GM19328 (cell line): ENCODE data around the gene FH.
A peak's percentile ranks its signal among the peaks of the same experiment; 100 is the strongest.

ENCODE experiments used
- ATAC-seq: cut with Tn5 transposase; IDR thresholded peaks from one replicate; pipeline ENCODE4 v1.9.1; 2021; ENCODE audit warnings: mild to moderate bottlenecking, moderate library complexity; ENCODE audit not compliant: unreplicated experiment

FH gene

DNA sequence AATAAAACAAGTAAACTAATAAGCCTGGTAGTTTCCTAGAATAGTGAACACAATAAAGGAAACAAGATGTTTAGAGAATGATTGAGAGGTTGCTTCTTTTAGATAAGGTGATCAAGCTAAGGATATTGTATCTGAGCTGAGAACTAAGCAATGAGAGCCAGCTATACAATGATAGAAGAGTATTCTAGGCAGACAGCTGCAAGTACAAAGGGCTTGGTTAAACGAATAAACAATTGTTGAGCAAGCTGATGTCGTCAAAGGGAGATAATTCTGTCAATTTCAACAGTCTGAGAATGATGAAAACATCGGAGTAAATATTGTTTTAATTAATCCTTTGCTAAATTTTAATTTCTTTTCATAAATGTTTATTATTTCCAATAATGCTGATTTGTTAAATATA is 5.5 kb upstream of the FH start:
- ATAC-seq, result no peak

DNA sequence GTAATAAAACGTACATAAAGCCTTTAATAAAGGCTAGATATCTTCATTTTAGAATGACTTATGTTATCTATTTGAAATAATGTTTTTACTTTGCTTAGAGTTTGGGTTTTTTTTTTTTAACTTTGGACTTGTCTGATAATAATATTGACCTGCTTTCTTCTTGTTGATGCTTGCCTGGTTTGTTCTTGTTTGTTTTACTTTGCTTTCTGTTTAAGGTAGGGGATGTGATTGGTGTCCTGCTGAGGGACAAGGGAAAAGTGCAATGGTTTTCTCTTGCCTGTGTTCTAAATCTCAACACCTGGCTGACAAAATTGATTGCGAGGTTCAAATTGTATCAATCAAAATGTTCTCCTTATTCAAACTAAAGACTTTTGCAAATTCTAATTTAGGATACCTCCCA is 2.2 kb upstream of the FH start:
- no peak for ATAC-seq

DNA sequence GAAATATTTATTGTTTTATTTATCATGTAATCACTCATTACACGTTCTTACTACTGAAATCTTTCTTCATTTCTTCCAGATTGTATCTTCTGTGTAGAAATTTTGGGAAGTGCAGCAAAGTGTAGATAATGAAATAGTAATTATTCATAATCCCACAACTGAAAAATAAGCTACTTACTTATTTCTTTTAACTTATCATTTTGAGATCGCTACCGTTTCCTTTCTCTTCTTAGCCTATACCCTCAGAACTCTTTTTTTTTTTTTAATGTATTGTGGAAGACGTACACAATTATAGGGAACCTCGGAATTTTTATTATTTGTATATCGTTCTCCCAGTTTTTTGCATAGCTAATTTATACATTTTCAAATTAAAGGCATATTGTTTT is 518 bp upstream of the FH start:
- ATAC-seq, result no peak

DNA sequence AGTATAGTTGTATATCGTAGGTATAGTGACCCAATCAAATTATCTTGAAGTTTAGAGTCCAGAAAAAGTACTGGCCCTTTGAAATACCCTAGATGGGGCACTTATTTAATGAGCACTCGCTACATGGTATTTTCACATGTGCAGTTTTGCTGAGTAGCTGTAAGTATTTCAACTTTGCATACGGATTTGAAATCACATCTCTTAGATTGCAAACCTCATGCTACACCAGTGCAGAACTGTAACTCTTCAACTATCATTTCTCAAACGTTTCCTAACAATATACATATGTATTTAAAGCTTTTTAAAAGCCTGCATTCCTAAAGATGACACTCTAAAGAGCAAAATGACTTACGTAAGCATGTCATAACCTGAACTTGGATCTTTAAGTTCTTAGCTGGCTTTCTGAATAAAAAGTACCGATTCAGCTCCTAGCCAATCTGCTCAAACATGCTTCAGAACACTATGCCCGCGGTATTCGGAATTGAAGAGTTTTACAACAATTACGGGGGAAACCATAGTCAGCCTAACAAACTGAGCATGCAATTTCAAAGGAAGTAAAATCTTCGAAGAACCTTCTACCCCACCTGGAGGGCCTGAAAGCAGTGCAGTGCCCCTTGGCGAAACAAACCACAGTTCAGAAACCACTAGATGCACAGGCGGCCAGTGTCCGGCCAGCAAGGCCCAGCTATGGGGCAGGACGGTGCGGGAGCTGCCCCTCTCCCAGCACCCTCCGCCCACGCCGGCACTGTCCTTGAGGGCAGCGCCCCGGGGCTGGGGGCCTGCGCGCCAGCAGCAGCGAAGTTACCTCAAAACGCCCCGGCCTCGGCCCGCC is 863 bp downstream of the FH start:
- ATAC-seq, result peak; percentile 30

DNA sequence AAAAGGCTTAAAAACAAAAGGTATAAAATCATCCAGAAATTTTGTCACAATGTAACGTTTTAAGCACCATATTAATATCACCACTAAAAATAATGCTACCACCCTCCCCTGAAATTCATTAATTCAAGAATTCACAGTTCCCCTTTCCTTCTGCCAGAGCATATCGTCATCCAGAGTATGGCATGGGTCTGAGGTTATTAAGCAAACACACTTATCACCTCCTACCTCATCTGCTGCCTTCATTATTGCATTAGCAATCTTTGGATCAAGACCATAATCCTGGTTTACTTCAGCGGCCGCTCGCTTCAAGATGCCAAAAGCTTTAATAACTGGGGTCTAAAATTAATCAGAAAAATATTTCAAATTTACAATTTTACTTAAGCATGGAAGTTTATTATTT is 6.2 kb downstream of the FH start:
- no peak for ATAC-seq

DNA sequence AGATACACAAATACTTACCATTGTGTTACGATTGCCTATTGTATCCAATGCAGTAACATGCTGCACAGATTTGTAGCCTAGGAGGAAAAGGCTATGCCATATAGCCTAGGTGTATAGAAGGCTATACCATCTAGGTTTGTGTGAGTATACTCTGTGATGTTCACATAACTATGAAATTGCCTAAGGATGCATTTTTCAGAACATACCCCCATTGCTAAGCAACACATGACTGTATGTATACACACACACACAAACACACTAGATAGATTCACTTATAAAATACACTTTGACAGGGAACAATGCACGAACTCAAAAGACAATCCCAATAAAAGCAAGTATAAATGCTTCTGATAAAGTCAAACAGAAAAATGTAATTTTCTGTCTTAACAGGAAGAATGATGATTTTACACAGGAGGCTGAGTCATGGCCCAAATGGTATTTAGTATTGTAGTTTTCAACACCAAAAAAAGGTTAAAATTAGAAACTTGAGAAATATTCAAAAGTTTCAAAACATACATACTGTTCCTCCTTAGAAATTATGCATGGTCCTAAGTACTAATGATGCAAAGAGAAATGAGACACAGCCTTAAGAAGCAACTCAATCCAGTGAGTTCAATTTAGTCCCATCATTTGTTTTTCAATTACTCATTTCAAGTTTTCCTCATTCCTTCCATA is 12.2 kb downstream of the FH start:
- no peak for ATAC-seq

DNA sequence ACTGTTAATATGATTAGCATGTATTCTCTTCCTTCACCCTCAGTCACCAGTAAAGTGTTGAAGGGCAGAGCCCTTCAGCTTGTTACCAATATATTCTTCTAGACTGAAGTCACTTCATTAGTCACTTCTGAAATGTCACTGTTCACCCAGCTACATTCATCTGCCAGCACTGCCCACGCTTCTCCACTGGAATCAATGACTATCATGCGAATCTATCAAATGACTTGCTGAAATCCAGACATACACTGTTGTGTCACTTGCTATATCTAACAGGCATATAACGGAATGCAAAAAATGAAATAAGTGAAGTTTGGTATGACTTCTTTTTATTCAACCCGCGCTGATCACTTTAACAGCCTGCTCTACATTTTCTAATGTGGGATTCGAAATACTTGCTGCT is 16.1 kb downstream of the FH start:
- no peak for ATAC-seq

DNA sequence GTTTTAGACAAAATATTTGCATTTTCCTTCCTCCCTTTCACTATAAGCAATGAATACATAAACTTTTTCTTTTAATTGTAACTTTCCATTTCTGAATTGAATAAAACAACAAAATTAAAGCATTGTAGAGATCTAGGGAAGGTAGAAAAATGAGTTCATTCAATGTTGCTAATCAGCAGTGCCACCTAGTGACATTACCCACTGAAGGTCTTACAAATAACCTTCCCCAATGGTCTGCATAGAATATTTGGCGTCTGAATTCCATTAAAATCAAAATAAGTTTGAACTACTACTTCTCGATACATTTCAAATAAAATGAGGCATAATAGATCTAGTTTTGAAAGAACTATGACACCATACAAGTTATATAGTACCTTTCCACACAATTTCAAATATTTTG is 19.6 kb downstream of the FH start:
- ATAC-seq, result no peak

DNA sequence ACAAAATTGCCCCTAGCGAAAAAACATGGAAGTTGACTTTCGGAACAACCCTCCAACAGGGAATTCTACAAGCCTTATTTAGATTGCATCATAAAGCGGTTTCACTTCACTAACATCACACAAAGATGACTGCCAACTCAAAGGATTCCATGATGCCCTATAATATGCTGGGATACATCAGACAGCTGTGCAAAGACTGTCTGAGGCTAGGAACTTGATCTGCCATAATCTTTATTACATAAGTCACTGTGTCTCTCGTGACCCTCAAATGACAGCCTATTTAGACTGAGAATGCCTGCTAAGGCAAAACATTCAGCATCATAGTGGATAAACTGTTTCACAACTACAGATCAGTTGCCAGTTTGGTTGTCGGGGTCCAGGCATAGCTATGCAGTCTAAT is 23.8 kb downstream of the FH start:
- ATAC-seq, result no peak

DNA sequence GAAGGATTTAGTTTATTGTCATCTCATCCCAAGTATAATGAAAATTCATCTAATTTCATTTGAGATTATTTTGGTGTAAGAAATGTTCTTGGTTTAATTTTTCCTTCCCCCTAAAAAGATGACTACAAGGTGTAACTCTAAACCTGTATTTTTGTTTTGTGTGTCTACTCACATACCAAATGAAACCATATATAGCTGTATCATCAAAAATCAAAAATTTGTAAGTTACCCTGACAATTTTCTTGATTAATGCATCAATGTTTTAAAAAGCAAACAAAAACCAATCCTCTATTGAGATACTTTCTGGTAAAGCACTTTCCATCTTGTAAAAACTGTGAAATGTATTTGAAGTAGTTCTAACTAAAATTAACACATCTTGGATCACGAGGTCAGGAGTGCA is 30.8 kb downstream of the FH start:
- ATAC-seq, result no peak

DNA sequence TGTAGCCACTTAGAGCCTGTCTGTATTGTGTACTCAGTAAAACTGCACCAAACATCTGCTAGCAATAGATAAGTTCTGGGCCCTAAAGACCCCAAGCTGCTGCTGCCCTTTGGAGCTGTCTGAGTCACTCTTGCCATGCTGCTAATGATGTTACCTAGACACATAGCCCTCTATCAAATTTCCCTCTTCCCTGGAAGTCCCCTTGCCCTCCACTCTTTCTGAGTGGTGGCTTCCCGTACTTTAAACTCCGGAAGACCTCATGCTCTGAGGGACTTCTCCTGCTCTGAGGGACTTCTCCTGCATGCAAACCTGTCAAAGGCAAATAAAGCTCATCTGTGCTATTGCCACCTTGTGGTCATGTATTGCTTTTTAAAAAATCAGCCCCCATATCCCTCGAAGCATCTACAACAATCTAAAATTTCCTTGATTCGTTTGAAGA is 34.0 kb downstream of the FH start:
- ATAC-seq, result peak; percentile 56

DNA sequence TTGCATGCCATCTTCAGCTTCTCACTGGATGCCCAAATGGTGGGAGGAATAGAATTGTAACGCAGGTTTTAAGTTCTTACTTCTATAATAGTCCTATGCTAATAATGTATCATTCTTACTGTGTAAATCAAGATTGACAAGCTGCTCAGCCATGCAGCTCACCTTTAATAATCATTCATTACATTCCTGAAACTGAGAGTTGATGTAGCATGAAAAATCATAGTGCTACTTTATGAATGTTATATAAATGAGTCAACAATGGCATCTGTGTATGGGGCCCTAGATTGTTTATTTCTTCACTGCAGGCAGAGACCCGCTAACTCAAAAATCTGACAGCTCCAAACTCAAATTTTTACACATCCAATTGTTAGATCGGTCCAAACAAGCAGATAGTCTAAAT is 34.4 kb downstream of the FH start:
- peak; percentile 72 for ATAC-seq

DNA sequence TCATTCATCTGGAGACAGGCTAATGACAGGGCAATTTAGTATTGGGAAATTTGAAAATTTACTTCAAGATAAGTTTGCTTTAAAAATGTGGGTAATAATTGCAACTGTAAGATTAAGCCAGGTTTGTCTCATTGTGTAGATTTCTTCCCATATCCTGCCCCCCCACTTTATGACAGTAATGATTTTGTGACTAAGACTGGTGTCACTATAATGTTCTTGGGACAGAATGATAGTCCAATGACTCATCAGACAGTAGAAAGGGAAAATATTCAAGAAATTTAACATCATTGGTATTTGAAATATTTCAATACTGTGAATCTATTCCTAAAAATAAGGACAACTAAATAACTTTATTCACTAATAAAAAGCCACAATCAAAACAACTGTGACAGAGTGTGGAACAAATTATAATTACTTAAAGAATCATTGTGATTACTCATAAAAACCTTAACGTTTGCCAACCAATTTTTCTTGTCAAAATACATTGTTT is 36.7 kb downstream of the FH start:
- no peak for ATAC-seq

DNA sequence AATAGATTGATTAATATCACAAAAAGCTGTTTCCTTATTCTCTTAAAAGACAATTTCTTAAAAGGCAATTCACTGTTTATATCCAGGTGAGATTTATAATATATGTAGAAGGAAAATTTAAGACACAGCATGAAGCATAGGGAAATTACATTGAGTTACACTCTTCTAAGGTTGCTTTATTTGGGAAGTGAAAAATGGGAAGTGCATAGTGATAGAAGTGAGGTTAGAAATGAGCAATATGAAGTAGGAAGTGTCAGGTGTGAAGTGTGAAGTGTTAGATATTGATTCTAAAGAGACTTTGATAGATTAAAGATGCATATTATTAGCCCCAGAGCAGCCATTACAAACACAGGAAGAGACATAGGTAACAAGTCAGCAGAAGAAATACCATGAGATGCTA is 40.3 kb downstream of the FH start:
- ATAC-seq, result no peak

DNA sequence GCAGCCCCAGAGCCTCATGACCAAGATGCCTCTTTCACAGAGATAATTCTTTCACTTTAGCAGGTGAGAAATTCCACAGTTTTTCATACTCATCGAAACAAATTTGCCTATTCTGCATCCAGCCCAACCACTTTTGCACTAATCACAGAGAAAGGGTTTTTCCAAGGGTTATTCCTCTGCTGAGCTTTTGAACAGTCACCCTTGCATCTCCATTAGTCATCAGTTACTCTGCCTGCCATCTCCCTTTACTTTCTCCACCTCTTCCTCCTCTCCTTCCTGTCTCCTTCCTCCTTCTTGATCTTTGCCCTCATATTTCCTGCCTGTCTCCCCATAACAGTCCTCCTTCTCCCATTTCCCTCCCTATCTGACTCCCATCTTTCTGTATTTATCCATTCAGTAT is 43.9 kb downstream of the FH start:
- ATAC-seq, result no peak

DNA sequence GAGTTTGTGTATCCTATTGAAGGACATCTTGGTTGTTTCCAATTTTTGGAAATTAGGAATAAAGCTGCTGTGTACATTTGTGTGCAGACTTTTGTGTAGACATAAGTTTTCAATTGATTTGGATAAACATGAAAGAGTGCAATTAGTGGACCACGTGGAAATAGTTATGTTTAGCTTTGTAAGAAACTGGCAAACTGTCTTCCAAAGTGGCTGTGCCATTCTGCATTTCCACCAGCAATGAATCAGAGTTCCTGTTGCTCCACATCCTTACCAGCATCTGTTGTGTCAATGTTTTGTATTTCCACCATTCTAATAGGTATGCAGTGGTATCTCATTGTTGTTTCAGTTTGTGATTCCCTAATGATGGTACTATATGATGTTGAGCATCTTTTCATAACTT is 46.5 kb downstream of the FH start:
- ATAC-seq, result no peak

DNA sequence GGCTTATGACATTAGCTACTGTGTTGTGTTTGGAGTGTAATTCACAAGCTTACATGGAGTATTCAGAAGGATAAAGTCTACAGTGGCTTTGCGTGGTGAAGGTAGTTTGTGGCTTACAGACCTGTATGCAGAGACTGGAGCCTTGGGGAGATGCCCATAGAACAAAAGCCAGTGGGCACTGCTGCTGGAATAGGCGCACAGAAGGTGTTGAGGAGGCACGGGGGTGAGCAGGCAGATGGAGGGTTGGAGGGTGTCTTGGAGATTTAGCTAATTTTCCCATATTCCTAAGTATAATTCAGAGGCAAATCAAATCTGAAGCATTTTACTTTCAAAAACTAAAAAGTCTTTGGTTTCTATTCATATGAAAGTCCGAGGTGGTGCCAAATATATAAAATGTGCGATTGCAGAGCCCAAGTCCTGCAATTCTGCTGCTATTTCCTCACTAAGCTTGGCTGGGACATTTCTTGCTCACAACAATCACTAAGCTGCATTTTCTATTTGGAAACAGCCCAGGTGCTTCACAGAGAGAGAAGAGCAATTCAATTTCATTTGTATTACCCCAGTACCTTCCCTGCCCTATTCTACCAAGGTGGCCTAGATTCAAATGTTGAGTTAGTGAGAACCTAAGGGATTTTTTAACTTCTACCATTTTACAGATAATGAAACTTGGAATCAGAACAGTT is 48.5 kb downstream of the FH start:
- ATAC-seq, result no peak

DNA sequence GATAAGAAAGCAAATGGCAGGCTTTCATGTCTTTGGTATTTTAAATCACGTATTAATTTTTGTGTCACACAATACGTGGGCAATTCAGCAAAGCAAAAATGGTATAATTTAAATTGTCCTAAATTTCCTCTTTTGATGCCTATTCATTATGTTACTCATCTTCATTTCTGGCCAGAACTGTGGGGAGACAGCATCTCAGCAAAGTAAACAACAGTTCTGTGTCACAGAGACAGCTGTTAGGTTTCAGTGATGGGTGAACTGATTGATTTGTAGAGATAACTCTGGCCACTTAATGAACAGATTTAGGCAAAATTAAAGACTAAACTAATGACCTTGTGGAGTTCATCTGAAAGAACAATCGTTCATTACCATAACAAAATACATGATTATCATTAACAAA is 49.2 kb downstream of the FH start:
- no peak for ATAC-seq

DNA sequence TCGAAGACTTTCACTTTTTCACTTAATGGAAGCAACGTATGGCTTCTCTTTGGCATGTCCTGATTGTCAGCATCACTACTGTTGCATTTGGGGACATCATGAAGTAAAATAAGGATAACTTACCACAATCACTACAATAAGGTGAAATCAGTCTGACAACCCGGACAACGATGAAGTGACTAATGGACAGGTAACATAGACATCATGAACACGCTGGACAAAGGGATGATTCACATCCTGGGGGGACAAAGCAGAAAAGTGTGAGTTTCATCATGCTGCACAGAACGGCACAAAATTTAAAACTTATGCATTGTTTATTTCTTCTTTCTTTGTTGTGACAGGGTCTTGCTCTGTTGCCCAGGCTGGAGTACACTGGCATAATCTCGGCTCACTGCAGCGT is 53.9 kb downstream of the FH start:
- ATAC-seq, result no peak

DNA sequence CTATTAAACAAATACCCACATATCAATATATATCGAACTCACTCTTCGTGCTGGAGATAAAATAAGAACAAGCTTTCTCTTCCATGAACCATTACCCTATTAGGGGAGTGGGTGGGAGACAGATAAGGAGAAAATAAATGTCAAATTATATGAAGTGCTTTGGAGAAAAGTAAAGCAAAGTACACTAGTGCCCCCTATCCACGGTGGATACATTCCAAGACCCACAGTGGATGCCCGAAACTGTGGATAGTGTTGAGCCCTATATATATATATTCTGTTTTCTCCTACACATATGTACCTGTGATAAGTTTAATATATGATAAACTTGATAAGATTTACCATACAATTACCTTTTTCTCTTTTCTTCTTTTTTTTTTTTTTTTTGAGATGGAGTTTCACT is 54.6 kb downstream of the FH start:
- ATAC-seq, result no peak

DNA sequence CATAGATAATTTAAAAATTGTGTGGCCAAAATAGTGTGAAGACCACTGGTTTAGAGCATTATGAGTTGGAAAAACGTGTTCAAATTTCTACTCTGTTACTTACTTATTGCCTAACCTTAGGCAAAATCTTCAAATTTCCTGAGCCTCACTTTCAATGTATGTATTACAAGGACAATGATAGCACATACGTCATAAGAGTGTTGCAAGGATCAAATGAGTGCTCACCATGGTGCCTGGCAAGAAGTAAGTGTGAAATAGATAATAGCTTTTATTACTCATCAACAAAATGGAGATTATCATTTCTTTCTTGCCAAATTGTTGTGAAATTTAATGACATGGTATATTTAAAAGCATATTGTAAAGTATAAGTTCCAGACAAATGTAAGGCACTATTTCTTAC is 57.2 kb downstream of the FH start:
- no peak for ATAC-seq
